ENCODE data around the gene FAM240A. TPM values are rescaled to one million over a fixed set of nuclear protein-coding genes. Genes with fewer than 3 reads are reported as not detected.

The FAM240A gene
- total RNA-seq, 1 experiment from 2014 or later = not detected

DNA sequence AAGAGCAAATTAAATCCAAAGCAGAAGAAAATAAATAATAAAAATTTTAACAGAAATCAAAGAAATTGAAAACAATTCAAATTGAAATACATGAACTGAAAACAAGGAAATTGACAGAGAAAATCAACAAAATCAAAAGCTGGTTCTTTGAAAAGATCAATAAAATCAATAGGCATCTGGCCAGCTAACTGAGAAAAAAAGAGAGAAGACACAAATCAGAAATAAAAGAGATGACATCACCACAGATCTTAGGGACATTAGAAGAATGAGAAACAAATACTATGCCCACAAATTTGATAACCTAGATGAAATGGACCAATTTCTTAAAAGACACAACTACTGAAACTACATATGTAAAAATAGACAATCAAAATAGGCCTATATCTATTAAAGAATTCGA lies 38.8 kb downstream of the FAM240A start:
- no peak overlapping the region for H3K4me2 ChIP-seq (ENCODE audit: low read length)
- CTCF ChIA-PET = no interaction called here

DNA sequence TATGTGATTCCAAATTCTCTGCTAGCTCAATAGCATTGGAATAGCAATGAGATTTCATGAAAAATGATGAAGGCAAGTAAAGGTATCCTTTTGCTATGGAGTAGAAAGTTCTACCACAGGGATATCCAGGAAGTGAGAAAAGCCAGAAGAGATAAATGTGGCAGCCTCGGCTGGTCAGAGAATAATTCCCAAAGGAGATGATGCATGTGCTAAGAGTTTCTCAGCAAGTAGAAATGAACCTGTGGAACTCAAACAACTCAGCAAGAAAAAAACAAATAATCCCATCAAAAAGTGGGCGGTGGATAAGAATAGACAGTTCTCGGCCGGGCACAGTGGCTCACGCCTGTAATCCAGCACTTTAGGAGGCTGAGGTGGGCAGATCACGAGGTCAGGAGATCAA lies 42.9 kb downstream of the FAM240A start:
- no peaks in the 10 kb centered on the region for H3K36me3 ChIP-seq (ENCODE audit: low read depth, low read length)
- no peak overlapping the region for H3K9ac ChIP-seq (ENCODE audit: low read length)
- H2AFZ ChIP-seq (ENCODE audit: low read length) = no peak overlapping the region
- no peaks in the 10 kb centered on the region for H3K9me3 ChIP-seq (ENCODE audit: low read length)
- POLR2A ChIA-PET (ENCODE audit: unreplicated experiment) = no interaction called here
- intact Hi-C loops (cut with micrococcal nuclease) = no loop called here
- no peak for ATAC-seq
- no peak overlapping the region for H3K4me3 ChIP-seq (ENCODE audit: low read length)
- H3K27ac ChIP-seq (ENCODE audit: low read length) = no peak overlapping the region
- H3K79me2 ChIP-seq (ENCODE audit: low read length) = no peaks in the 10 kb centered on the region
- H4K20me1 ChIP-seq (ENCODE audit: low read length) = no peaks in the 10 kb centered on the region
- H3K27me3 ChIP-seq (ENCODE audit: low read length) = no peaks in the 10 kb centered on the region
- CTCF ChIA-PET = no interaction called here
- H3K4me2 ChIP-seq (ENCODE audit: low read length) = no peak overlapping the region
- no TSS peak for BruUV-seq (replicated peaks)
- peaks cover 13% of the 10 kb centered on the region for H3K4me1 ChIP-seq (ENCODE audit: insufficient read depth, low read length)
- no peak for DNase-seq
- no peak for TF ChIP-seq EZH2phosphoT487 (IDR thresholded peaks at IDR 0.05; ENCODE audit: borderline replicate concordance, low read length)
- no peak for TF ChIP-seq EZH2 (IDR thresholded peaks at IDR 0.05; ENCODE audit: low read length, unreplicated experiment)
- TF ChIP-seq, protein P1, sequence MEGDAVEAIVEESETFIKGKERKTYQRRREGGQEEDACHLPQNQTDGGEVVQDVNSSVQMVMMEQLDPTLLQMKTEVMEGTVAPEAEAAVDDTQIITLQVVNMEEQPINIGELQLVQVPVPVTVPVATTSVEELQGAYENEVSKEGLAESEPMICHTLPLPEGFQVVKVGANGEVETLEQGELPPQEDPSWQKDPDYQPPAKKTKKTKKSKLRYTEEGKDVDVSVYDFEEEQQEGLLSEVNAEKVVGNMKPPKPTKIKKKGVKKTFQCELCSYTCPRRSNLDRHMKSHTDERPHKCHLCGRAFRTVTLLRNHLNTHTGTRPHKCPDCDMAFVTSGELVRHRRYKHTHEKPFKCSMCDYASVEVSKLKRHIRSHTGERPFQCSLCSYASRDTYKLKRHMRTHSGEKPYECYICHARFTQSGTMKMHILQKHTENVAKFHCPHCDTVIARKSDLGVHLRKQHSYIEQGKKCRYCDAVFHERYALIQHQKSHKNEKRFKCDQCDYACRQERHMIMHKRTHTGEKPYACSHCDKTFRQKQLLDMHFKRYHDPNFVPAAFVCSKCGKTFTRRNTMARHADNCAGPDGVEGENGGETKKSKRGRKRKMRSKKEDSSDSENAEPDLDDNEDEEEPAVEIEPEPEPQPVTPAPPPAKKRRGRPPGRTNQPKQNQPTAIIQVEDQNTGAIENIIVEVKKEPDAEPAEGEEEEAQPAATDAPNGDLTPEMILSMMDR (conservative IDR thresholded peaks at IDR 0.05; ENCODE audit: low read depth, low read length) = no peak
- no peaks in the 10 kb centered on the region for H3K9me2 ChIP-seq (replicated peaks; ENCODE audit: low read length)
- no peaks in the 10 kb centered on the region for H3F3A ChIP-seq (ENCODE audit: low read length, unreplicated experiment)

More for the DNA sequence above, 38.8 kb downstream of the FAM240A start:
- Histone ChIP-seq H3K9ac (ENCODE audit: low read length) (no peak overlapping the region), H3K79me2 (ENCODE audit: low read length) (no peaks in the 10 kb centered on the region), H3K9me2 (replicated peaks; ENCODE audit: low read length) (no peaks in the 10 kb centered on the region), H3K9me3 (ENCODE audit: low read length) (no peaks in the 10 kb centered on the region), H3F3A (ENCODE audit: low read length, unreplicated experiment) (no peaks in the 10 kb centered on the region), H3K4me3 (ENCODE audit: low read length) (no peak overlapping the region), H3K27ac (ENCODE audit: low read length) (no peak overlapping the region), H3K27me3 (ENCODE audit: low read length) (no peaks in the 10 kb centered on the region), H4K20me1 (ENCODE audit: low read length) (no peaks in the 10 kb centered on the region), H2AFZ (ENCODE audit: low read length) (no peak overlapping the region), H3K4me1 (ENCODE audit: insufficient read depth, low read length) (0 out of 2 replicates have a peak, but pooled peaks cover 3% of the 10 kb centered on the region), H3K36me3 (ENCODE audit: low read depth, low read length) (no peaks in the 10 kb centered on the region)
- POLR2A ChIA-PET (ENCODE audit: unreplicated experiment) = interaction anchor here (0.6 kb wide), 1 partner anchor 48 kb away, joined by 7 read pairs; no protein-coding TSS in a partner anchor
- DNase-seq (no peak), ATAC-seq (no peak)
- no TSS peak for BruUV-seq (replicated peaks)
- TF ChIP-seq EZH2phosphoT487 (IDR thresholded peaks at IDR 0.05; ENCODE audit: borderline replicate concordance, low read length) (no peak), EZH2 (IDR thresholded peaks at IDR 0.05; ENCODE audit: low read length, unreplicated experiment) (no peak)
- TF ChIP-seq, protein P1 (conservative IDR thresholded peaks at IDR 0.05; ENCODE audit: low read depth, low read length) = no peak
- intact Hi-C loops (cut with micrococcal nuclease) = no loop called here

DNA sequence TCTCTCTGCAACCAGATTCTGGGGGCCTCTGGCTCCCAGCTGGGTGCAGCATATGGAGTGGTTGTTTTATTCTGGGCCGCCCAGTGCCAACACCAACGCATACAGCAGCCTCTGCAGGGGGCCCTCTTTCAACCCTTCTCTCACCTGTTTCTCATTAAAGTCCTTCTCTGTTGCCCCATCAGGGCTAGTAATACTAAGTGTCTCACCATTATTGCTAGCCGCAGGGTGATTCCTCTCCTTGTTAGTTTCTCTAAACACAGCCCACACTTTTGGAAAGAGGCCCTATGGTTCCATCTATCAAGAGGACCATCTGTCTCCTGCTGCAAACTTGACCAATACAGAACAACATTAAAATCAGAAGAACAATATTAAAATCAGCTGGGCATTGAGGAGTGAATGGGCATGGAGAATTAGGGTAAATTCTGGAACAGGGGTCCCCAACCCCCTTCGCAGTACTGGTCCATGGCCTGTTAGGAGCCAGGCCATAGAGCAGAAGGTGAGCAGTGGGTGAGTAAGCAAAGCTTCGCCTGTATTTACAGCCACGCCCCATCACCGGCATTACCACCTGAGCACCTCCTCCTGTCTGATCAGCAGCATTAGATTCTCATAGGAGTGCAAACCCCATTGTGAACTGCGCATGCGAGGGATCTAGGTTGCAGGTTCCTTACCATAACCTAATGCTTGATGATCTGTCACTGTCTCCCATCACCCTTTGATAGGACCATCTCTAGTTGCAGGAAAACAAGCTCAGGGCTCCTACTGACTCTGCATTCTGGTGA lies 44.6 kb downstream of the FAM240A start:
- Histone ChIP-seq H2AFZ (ENCODE audit: low read length) (no peak overlapping the region), H3K9me2 (replicated peaks; ENCODE audit: low read length) (no peaks in the 10 kb centered on the region), H3K27ac (ENCODE audit: low read length) (no peak overlapping the region), H3K4me3 (ENCODE audit: low read length) (no peak overlapping the region), H3K9me3 (ENCODE audit: low read length) (no peaks in the 10 kb centered on the region), H4K20me1 (ENCODE audit: low read length) (no peaks in the 10 kb centered on the region), H3K4me1 (ENCODE audit: insufficient read depth, low read length) (peaks cover 21% of the 10 kb centered on the region), H3F3A (ENCODE audit: low read length, unreplicated experiment) (no peaks in the 10 kb centered on the region), H3K9ac (ENCODE audit: low read length) (no peak overlapping the region), H3K4me2 (ENCODE audit: low read length) (0 out of 2 replicates have a peak overlapping the region, but pooled peaks have one; percentile 0), H3K79me2 (ENCODE audit: low read length) (no peaks in the 10 kb centered on the region), H3K36me3 (ENCODE audit: low read depth, low read length) (no peaks in the 10 kb centered on the region), H3K27me3 (ENCODE audit: low read length) (no peaks in the 10 kb centered on the region)
- ATAC-seq (peak; percentile 66), DNase-seq (peak; percentile 55)
- CTCF ChIA-PET = no interaction called here
- TF ChIP-seq EZH2 (IDR thresholded peaks at IDR 0.05; ENCODE audit: low read length, unreplicated experiment) (no peak), EZH2phosphoT487 (IDR thresholded peaks at IDR 0.05; ENCODE audit: borderline replicate concordance, low read length) (no peak)
- TF ChIP-seq, protein P1 (conservative IDR thresholded peaks at IDR 0.05; ENCODE audit: low read depth, low read length) = no peak
- POLR2A ChIA-PET (ENCODE audit: unreplicated experiment) = interaction anchor here (0.6 kb wide), 1 partner anchor 114 kb away, joined by 4 read pairs; no protein-coding TSS in a partner anchor
- intact Hi-C loops (cut with micrococcal nuclease) = no loop called here
- no TSS peak for BruUV-seq (replicated peaks)

Data from PC-3 (cell line).